GM19452 (cell line): ENCODE results near the gene TCEANC.
A peak's percentile ranks its signal among the peaks of the same experiment; 100 is the strongest.
"Not testable (repeated sequence)": the region's sequence is repeated elsewhere in the genome, so short reads cannot be mapped to it uniquely, and the experiment has no call there.

Experiments used
- ATAC-seq: cut with Tn5 transposase; IDR thresholded peaks from one replicate; pipeline ENCODE4 v1.9.1; 2021; ENCODE audit not compliant: unreplicated experiment

TCEANC gene

GRCh38 chrX:13652850-13653693 lies at the start of gene TCEANC:
TSS of gene TCEANC (plus strand) at chrX:13653141. CDS start at chrX:13662509, 9,368 bp downstream.
- ATAC-seq = peak; percentile 92

- ATAC-seq = no peak
These were observed 47.3 kb upstream of the TCEANC start for GRCh38 chrX:13605611-13606010.

- ATAC-seq = no peak
These were observed 45.5 kb upstream of the TCEANC start for GRCh38 chrX:13607331-13607995.

- no peak for ATAC-seq
These were observed 45.0 kb upstream of the TCEANC start for GRCh38 chrX:13607996-13608365.

GRCh38 chrX:13614154-13614553 lies 38.8 kb upstream of the TCEANC start:
- ATAC-seq = no peak

- no peak for ATAC-seq
These were observed 32.7 kb upstream of the TCEANC start for GRCh38 chrX:13620207-13620606.

- no peak for ATAC-seq
These were observed 30.5 kb upstream of the TCEANC start for GRCh38 chrX:13622401-13622964.

- ATAC-seq = no peak
These were observed 25.6 kb upstream of the TCEANC start for GRCh38 chrX:13627306-13627705.

- ATAC-seq = not testable (repeated sequence)
These were observed 15.7 kb upstream of the TCEANC start for GRCh38 chrX:13637224-13637623.

- no peak for ATAC-seq
These were observed 14.9 kb upstream of the TCEANC start for GRCh38 chrX:13638021-13638420.

- ATAC-seq = no peak
These were observed 14.1 kb upstream of the TCEANC start for GRCh38 chrX:13638826-13639225.

GRCh38 chrX:13641684-13642083 lies 11.3 kb upstream of the TCEANC start:
- not testable (repeated sequence) for ATAC-seq

GRCh38 chrX:13645464-13646153 lies 7.3 kb upstream of the TCEANC start:
- ATAC-seq = no peak

- ATAC-seq = no peak
These were observed 6.8 kb upstream of the TCEANC start for GRCh38 chrX:13646154-13646549.

GRCh38 chrX:13647709-13648212 lies 5.2 kb upstream of the TCEANC start:
- ATAC-seq = no peak

- not testable (repeated sequence) for ATAC-seq
These were observed 4.6 kb upstream of the TCEANC start for GRCh38 chrX:13648336-13648735.

- ATAC-seq = no peak
These were observed 3.1 kb upstream of the TCEANC start for GRCh38 chrX:13649838-13650237.

- ATAC-seq = no peak
These were observed 2.6 kb upstream of the TCEANC start for GRCh38 chrX:13650318-13650717.

GRCh38 chrX:13651150-13651549 lies 1.8 kb upstream of the TCEANC start:
- ATAC-seq = no peak

- ATAC-seq = no peak
These were observed 601 bp upstream of the TCEANC start for GRCh38 chrX:13652287-13652793.

- ATAC-seq = no peak
These were observed 1.2 kb downstream of the TCEANC start for GRCh38 chrX:13654116-13654515.
